ENCODE measurements around the gene FAAP24.

- TF ChIP-seq POLR2AphosphoS5 (IDR thresholded peaks at IDR 0.05): no peak
- TF ChIP-seq, protein P1, sequence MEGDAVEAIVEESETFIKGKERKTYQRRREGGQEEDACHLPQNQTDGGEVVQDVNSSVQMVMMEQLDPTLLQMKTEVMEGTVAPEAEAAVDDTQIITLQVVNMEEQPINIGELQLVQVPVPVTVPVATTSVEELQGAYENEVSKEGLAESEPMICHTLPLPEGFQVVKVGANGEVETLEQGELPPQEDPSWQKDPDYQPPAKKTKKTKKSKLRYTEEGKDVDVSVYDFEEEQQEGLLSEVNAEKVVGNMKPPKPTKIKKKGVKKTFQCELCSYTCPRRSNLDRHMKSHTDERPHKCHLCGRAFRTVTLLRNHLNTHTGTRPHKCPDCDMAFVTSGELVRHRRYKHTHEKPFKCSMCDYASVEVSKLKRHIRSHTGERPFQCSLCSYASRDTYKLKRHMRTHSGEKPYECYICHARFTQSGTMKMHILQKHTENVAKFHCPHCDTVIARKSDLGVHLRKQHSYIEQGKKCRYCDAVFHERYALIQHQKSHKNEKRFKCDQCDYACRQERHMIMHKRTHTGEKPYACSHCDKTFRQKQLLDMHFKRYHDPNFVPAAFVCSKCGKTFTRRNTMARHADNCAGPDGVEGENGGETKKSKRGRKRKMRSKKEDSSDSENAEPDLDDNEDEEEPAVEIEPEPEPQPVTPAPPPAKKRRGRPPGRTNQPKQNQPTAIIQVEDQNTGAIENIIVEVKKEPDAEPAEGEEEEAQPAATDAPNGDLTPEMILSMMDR (IDR thresholded peaks at IDR 0.05): no peak
Measured at GRCh38 chr19:32997716-32998355, 25.8 kb downstream of the FAAP24 start.

Measured in transverse colon (tissue), 4 donors.